Mesenchymal stem cell (in vitro differentiated cells and primary cell): Measurements from ENCODE around the gene CDHR2.
A peak's percentile ranks its signal among the peaks of the same experiment; 100 is the strongest.

Source experiments
- DNase-seq: peaks from one replicate; pipeline ENCODE4 v3.0.0-alpha.2; 2013
- H2AFZ ChIP-seq: one replicate; pipeline ENCODE4 v1.6.1; 2013; ENCODE audit warnings: low read depth, mild to moderate bottlenecking, control low read depth, inconsistent platforms, low read length, moderate library complexity
- H2AK5ac ChIP-seq: 2 replicates; pipeline ENCODE4 v1.6.1; 2013; ENCODE audit warnings: low read length, moderate library complexity, mild to moderate bottlenecking, inconsistent platforms; ENCODE audit not compliant: severe bottlenecking
- H2BK120ac ChIP-seq: one replicate; pipeline ENCODE4 v1.6.1; 2013; ENCODE audit warnings: low read depth, mild to moderate bottlenecking, inconsistent platforms, low read length, moderate library complexity
- H2BK12ac ChIP-seq, 2 experiments: one replicate each; pipeline ENCODE4 v1.6.1; 2013; ENCODE audit warnings: inconsistent platforms in 2 of 2, low read length in 2 of 2, mild to moderate bottlenecking in 2 of 2, moderate library complexity in 2 of 2, control low read depth in 1 of 2
- H2BK15ac ChIP-seq: one replicate; pipeline ENCODE4 v1.6.1; 2013; ENCODE audit warnings: mild to moderate bottlenecking, low read depth, inconsistent platforms; ENCODE audit not compliant: poor library complexity, severe bottlenecking
- H2BK5ac ChIP-seq: 2 replicates; pipeline ENCODE4 v1.6.1; 2013; ENCODE audit warnings: low read depth, mild to moderate bottlenecking, low read length, control low read depth, inconsistent platforms; ENCODE audit not compliant: poor library complexity, severe bottlenecking
- H3K14ac ChIP-seq, 2 experiments: one replicate each; pipeline ENCODE4 v1.6.1; 2013; ENCODE audit warnings: inconsistent platforms in 2 of 2, low read length in 2 of 2, control low read depth in 1 of 2, mild to moderate bottlenecking in 1 of 2, moderate library complexity in 1 of 2
- H3K18ac ChIP-seq, 2 experiments: one replicate each; pipeline ENCODE4 v1.6.1; 2013; ENCODE audit warnings: inconsistent platforms in 2 of 2, low read length in 2 of 2, control low read depth in 1 of 2, low read depth in 1 of 2, mild to moderate bottlenecking in 1 of 2
- H3K23ac ChIP-seq, 2 experiments: one replicate each; pipeline ENCODE4 v1.6.1; 2013; ENCODE audit warnings: inconsistent platforms in 2 of 2, low read length in 2 of 2, mild to moderate bottlenecking in 2 of 2, moderate library complexity in 2 of 2, control low read depth in 1 of 2
- H3K27ac ChIP-seq: 2 replicates; pipeline ENCODE4 v1.5.1; 2013; ENCODE audit warnings: mild to moderate bottlenecking, moderate library complexity, low read length, control low read depth, inconsistent platforms; ENCODE audit not compliant: poor library complexity, severe bottlenecking
- H3K27me3 ChIP-seq, 2 experiments: 2 replicates each; pipeline versions ENCODE4 v1.6.1 to v1.7.0; 2013; ENCODE audit warnings: low read length in 2 of 2, mild to moderate bottlenecking in 2 of 2, moderate library complexity in 2 of 2, control low read depth in 1 of 2, inconsistent platforms in 1 of 2; ENCODE audit not compliant: control insufficient read depth in 1 of 2, insufficient read depth in 1 of 2
- H3K36me3 ChIP-seq, 2 experiments: 2 replicates each; pipeline versions ENCODE4 v1.6.1 to v1.7.0; 2013; ENCODE audit warnings: low read length in 2 of 2, control low read depth in 1 of 2, inconsistent platforms in 1 of 2, low read depth in 1 of 2, mild to moderate bottlenecking in 1 of 2; ENCODE audit not compliant: insufficient read depth in 2 of 2, control insufficient read depth in 1 of 2
- H3K4ac ChIP-seq, 2 experiments: one replicate each; pipeline ENCODE4 v1.6.1; 2013; ENCODE audit warnings: inconsistent platforms in 2 of 2, low read length in 2 of 2, mild to moderate bottlenecking in 2 of 2, moderate library complexity in 2 of 2, control low read depth in 1 of 2, low read depth in 1 of 2
- H3K4me1 ChIP-seq: 2 replicates; pipeline ENCODE4 v1.6.1; 2013; ENCODE audit warnings: low read depth, low read length, control low read depth; ENCODE audit not compliant: control insufficient read depth, insufficient read depth
- H3K4me2 ChIP-seq: 2 replicates; pipeline ENCODE4 v1.6.1; 2013; ENCODE audit warnings: low read length, mild to moderate bottlenecking, inconsistent platforms; ENCODE audit not compliant: poor library complexity, severe bottlenecking
- H3K4me3 ChIP-seq, 2 experiments: 2 replicates each; pipeline versions ENCODE4 v1.5.1 to v1.7.0; 2013; ENCODE audit warnings: low read length in 2 of 2, mild to moderate bottlenecking in 2 of 2, control low read depth in 1 of 2, low read depth in 1 of 2; ENCODE audit not compliant: insufficient read depth in 1 of 2
- H3K79me1 ChIP-seq: replicated peaks from 2 replicates; pipeline ENCODE4 v1.6.1; 2013; ENCODE audit warnings: mild to moderate bottlenecking, control low read depth, low read length, inconsistent platforms; ENCODE audit not compliant: poor library complexity, severe bottlenecking
- H3K9ac ChIP-seq: 2 replicates; pipeline ENCODE4 v1.7.0; 2013; ENCODE audit warnings: mild to moderate bottlenecking, low read length, moderate library complexity
- H3K9me3 ChIP-seq: 2 replicates; pipeline ENCODE4 v1.7.0; 2013; ENCODE audit warnings: mild to moderate bottlenecking, low read length; ENCODE audit not compliant: control insufficient read depth
- H4K8ac ChIP-seq: one replicate; pipeline ENCODE4 v1.6.1; 2013; ENCODE audit warnings: inconsistent platforms, mild to moderate bottlenecking, low read length, moderate library complexity
- H4K91ac ChIP-seq: one replicate; pipeline ENCODE4 v1.6.1; 2013; ENCODE audit warnings: mild to moderate bottlenecking, low read length, inconsistent platforms
- WGBS: methylation state at CpG from one replicate; pipeline ENCODE4 v1.1.7; 2013; ENCODE audit warnings: mixed read lengths; 5-methylcytosine and 5-hydroxymethylcytosine counted together

Gene CDHR2

DNA sequence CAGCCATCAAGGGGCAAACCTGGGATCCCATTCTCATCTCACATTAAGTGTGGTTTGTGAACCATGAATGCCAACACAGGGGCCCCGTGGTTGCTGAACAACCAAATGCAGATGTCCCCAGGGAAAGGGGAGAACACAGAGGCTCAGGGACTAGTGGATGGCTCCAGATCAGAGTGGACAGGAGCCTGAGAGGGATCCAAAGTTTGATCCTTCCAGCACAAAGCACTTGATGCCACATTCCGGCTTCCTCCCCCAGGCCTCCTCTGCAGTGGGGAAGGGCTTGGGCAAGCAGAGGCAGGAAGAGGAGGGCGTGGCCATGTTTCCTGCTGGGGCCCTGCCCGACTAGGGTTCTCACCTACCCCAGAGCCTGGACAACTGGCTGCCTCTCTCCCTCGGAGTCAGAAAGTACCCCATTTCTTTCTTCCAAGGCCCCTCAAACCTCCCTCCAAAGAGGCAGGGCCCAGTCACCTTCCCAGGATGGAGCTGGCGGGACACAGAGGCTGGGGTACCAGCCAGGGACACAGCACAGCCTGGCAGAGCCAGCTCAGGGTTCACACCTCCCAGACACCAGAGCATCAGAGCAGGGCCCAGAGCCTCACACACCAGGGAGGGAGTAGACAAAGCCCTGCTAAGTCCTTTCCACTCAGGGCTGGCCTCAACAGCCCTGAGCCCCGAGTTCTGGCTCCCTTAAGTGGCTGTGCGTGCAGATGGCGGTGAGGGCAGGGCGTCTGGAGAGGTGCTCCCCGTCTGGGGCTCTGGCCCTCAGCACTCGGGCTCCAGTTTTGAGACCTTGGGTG is 7.6 kb upstream of the CDHR2 start:
- Histone ChIP-seq H3K79me1 (peaks cover 6% of the 10 kb centered on the region), H3K27ac (peak overlapping the region; percentile 6), H2AFZ (no peak overlapping the region), H3K9ac (no peak overlapping the region), H3K4me3 (no peak overlapping the region), H2BK12ac (peak overlapping the region; percentile 58 to 81), H3K4me2 (peak overlapping the region; percentile 9), H2BK15ac (peak overlapping the region; percentile 56), H2BK5ac (no peak overlapping the region), H3K18ac (peak overlapping the region; percentile 63 to 71), H4K91ac (peak overlapping the region; percentile 92), H2BK120ac (peak overlapping the region; percentile 78), H3K9me3 (no peaks in the 10 kb centered on the region), H3K14ac (peak overlapping the region in 1 of 2 experiments; percentile 75), H3K4me1 (peaks cover 28% of the 10 kb centered on the region), H3K27me3 (no peaks in the 10 kb centered on the region), H3K4ac (peak overlapping the region; percentile 83 to 87), H4K8ac (peak overlapping the region; percentile 92), H2AK5ac (peak overlapping the region; percentile 40), H3K36me3 (no peaks in the 10 kb centered on the region), H3K23ac (peak overlapping the region in 1 of 2 experiments; percentile 34)
- DNase-seq = peak; percentile 34
- 47% methylated on average over 12 of the region's 12 CpGs for WGBS

DNA sequence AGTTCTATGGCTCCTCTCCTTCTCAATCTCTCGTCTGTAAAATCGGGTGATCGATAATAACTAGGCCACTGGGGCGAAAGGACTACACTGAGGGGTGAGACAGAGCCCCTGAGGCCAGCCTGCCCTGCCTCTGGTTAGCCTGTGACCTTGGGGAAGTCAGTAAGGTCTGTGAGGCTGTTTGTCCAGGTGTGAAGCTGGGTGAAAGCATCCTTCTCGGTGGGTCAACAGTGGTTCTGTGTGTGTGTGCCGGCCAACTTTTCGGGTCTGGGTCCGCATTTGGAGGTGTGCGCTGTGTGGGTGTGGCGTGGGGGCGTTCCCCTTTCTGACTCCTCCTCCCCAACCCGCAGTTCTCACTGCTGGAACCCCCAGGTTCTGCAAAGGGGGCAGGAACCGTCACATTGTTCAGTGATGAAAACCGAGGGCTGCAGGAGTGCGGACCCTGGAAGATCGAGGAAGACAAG is 7.0 kb upstream of the CDHR2 start:
- peak overlapping the region; percentile 4 to 81 for H2BK12ac ChIP-seq
- H3K4me3 ChIP-seq = peak overlapping the region; percentile 65 to 86
- 38% methylated on average over 15 of the region's 16 CpGs for WGBS
- no peak overlapping the region for H3K14ac ChIP-seq
- H3K4me2 ChIP-seq = peak overlapping the region; percentile 96
- peaks cover 28% of the 10 kb centered on the region for H3K4me1 ChIP-seq
- no peak overlapping the region for H2AK5ac ChIP-seq
- H4K91ac ChIP-seq = peak overlapping the region; percentile 92
- peak overlapping the region; percentile 83 to 87 for H3K4ac ChIP-seq
- DNase-seq = no peak
- H2BK120ac ChIP-seq = no peak overlapping the region
- peak overlapping the region; percentile 77 for H3K9ac ChIP-seq
- H3K79me1 ChIP-seq = peaks cover 6% of the 10 kb centered on the region
- no peak overlapping the region for H3K27ac ChIP-seq
- H3K9me3 ChIP-seq = no peaks in the 10 kb centered on the region
- H3K36me3 ChIP-seq = no peaks in the 10 kb centered on the region
- no peak overlapping the region for H2BK5ac ChIP-seq
- H3K27me3 ChIP-seq = no peaks in the 10 kb centered on the region
- H4K8ac ChIP-seq = peak overlapping the region; percentile 92
- peak overlapping the region; percentile 59 for H2AFZ ChIP-seq
- H3K23ac ChIP-seq = peak overlapping the region in 1 of 2 experiments; percentile 34
- H2BK15ac ChIP-seq = peak overlapping the region; percentile 56
- peak overlapping the region; percentile 63 to 71 for H3K18ac ChIP-seq

DNA sequence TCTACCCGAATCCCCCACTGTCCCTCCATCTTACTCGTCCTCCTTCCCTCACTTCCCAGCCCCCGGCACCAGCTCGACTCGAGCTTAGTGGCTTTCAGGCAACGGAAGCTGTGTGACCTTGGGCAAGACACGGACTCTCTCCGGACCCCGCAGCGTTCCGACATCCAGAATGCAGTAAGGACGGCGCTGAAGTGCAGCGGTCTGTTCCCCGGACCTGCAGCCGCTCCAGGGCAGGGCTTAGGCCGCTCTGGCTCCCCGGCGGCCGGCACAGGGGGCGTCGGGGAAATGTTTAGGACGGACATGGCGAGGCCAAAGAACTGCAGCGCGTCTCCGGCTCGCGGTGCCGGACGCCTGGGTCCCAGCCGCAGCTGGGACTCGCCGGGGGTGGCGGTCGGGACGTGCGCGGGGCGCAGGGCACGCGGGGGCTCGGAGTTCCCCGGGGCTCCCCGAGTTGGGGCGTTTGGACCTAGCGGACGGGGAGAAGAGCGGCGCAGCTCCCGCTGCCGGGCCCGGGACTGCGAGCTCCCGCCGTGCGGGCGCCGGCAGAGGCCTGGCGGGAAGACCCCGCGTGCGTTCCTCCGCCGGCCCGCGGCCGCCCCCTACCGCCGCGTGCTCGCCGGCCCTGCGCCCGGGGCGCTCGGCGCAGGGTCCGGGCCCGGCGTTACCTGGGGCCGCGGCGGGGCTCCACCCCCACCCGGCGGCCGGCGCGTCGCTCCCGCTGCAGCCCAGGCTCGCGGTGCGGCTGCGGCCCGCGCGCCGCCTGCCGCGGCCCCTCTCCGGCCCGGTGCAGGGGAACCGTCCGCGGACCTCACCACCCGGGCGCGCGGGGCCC is 6.3 kb upstream of the CDHR2 start:
- peak overlapping the region; percentile 65 for H2BK15ac ChIP-seq
- WGBS = 2% methylated on average over 58 of the region's 110 CpGs

More for the DNA sequence above, 6.3 kb upstream of the CDHR2 start:
- H2AK5ac ChIP-seq = no peak overlapping the region
- no peak overlapping the region for H4K91ac ChIP-seq
- H3K27ac ChIP-seq = no peak overlapping the region
- peak overlapping the region in 1 of 2 experiments; percentile 16 for H2BK12ac ChIP-seq
- H3K4me2 ChIP-seq = peak overlapping the region; percentile 96
- peak overlapping the region; percentile 81 for H2AFZ ChIP-seq
- DNase-seq = peak; percentile 32
- peak overlapping the region; percentile 65 to 86 for H3K4me3 ChIP-seq
- H2BK5ac ChIP-seq = no peak overlapping the region
- peak overlapping the region in 1 of 2 experiments; percentile 19 for H3K14ac ChIP-seq
- peaks cover 6% of the 10 kb centered on the region for H3K79me1 ChIP-seq
- peak overlapping the region; percentile 72 for H4K8ac ChIP-seq
- H3K23ac ChIP-seq = peak overlapping the region in 1 of 2 experiments; percentile 66
- H3K27me3 ChIP-seq = no peaks in the 10 kb centered on the region
- no peaks in the 10 kb centered on the region for H3K36me3 ChIP-seq
- H3K4ac ChIP-seq = peak overlapping the region; percentile 48 to 76
- H3K9me3 ChIP-seq = no peaks in the 10 kb centered on the region
- no peak overlapping the region for H2BK120ac ChIP-seq
- peaks cover 28% of the 10 kb centered on the region for H3K4me1 ChIP-seq
- peak overlapping the region; percentile 77 for H3K9ac ChIP-seq
- peak overlapping the region; percentile 52 to 71 for H3K18ac ChIP-seq
